ENCODE data around the gene MRPL19.

DNA sequence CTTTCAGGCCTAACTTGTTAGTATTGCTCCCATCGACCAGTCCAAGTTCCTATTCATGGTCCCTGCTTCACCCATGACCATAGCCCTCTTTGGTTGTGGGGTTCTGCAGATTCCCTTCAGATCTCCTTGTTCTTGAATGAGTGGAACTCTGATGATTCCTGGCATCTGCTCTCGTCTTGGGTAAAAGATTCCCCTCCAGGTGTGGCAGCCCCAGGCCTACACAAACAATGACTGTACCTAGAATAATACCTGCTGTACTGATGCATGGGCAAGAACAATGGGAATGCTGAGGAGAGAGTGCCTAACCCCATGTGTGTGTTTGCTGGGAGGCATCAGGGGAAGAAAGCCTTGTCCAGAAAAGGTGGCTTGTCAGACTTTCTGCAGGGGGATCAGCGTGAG is 39.2 kb upstream of the MRPL19 start:
- TF ChIP-seq, protein P1, sequence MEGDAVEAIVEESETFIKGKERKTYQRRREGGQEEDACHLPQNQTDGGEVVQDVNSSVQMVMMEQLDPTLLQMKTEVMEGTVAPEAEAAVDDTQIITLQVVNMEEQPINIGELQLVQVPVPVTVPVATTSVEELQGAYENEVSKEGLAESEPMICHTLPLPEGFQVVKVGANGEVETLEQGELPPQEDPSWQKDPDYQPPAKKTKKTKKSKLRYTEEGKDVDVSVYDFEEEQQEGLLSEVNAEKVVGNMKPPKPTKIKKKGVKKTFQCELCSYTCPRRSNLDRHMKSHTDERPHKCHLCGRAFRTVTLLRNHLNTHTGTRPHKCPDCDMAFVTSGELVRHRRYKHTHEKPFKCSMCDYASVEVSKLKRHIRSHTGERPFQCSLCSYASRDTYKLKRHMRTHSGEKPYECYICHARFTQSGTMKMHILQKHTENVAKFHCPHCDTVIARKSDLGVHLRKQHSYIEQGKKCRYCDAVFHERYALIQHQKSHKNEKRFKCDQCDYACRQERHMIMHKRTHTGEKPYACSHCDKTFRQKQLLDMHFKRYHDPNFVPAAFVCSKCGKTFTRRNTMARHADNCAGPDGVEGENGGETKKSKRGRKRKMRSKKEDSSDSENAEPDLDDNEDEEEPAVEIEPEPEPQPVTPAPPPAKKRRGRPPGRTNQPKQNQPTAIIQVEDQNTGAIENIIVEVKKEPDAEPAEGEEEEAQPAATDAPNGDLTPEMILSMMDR (IDR thresholded peaks at IDR 0.05; ENCODE audit: low read depth, low read length), result no peak
- no peak for TF ChIP-seq EZH2phosphoT487 (IDR thresholded peaks at IDR 0.05; ENCODE audit: low read depth)

Data from OCI-LY3 (cell line).